Uterus (tissue), 4 donors: ENCODE results near the gene SRC. TPM values are rescaled to one million over a fixed set of nuclear protein-coding genes. Genes with fewer than 3 reads are reported as not detected.

Experiments
- DNase-seq, 2 donors: peaks; one replicate each; pipeline ENCODE4 v3.0.0-alpha.2; 2019 to 2020
- H3K27ac ChIP-seq, 2 donors: fragments of 200-600 bp; sonication (generic); 1 replicate in 1 of 2; 2 replicates in 1 of 2; pipeline ENCODE4 v1.5.1; 2016 to 2018
- H3K27me3 ChIP-seq, 2 donors: fragments of 200-600 bp; sonication (generic); one replicate each; pipeline ENCODE4 v1.5.1; 2018 to 2019; ENCODE audit warnings: control low read depth in 1 of 2
- H3K36me3 ChIP-seq, 2 donors: fragments of 200-600 bp; sonication (generic); one replicate each; pipeline ENCODE4 v1.5.1; 2019; ENCODE audit warnings: control low read depth in 1 of 2
- H3K4me1 ChIP-seq, 2 donors: fragments of 200-600 bp; sonication (generic); one replicate each; pipeline ENCODE4 v1.5.1; 2018 to 2019; ENCODE audit warnings: control low read depth in 1 of 2
- H3K4me3 ChIP-seq, 2 donors: fragments of 200-600 bp; sonication (generic); 1 replicate in 1 of 2; 2 replicates in 1 of 2; pipeline ENCODE4 v1.5.1; 2018 to 2019; ENCODE audit warnings: mild to moderate bottlenecking in 1 of 2
- H3K9me3 ChIP-seq, 2 donors: fragments of 200-600 bp; sonication (generic); one replicate each; pipeline ENCODE4 v1.5.1; 2019; ENCODE audit warnings: control low read depth in 1 of 2
- CTCF ChIP-seq, 4 experiments: fragments of 200-600 bp in 2 of 4; fragments of 450-650 bp in 2 of 4; sonication (generic) in 2 of 4; IDR thresholded peaks; one replicate each; pipeline ENCODE4 v1.5.1; 2016 to 2019; ENCODE audit warnings: antibody characterized with exemption in 4 of 4, mild to moderate bottlenecking in 2 of 4, moderate library complexity in 1 of 4
- POLR2A ChIP-seq, 2 donors: fragments of 450-650 bp; IDR thresholded peaks; one replicate each; pipeline ENCODE4 v1.6.1; 2016; ENCODE audit warnings: antibody characterized with exemption in 2 of 2, mild to moderate bottlenecking in 1 of 2, moderate library complexity in 1 of 2
- intact Hi-C: fragments of 100-400 bp; cut with DNase I; formaldehyde crosslinking; loops from one replicate; pipeline ENCODE4 v1.15.1; 2023; ENCODE audit warnings: low total_unique reads
- total RNA-seq, 4 donors: library from RNA; depleted of rRNA in 3 of 4; stranded (reverse); fragments of >200 nt in 3 of 4; gene quantifications; one replicate each; pipeline versions ENCODE4 v1.1.0 to v1.2.4, GENCODE V29; 2014 to 2023
- donor health status: DM: yes; HTN: yes; CAD: no.

SRC gene
- total RNA-seq, 4 donors from 2014 or later = 25.0 to 110 (median 34.1) TPM

GRCh38 chr20:37422791-37423286, 76.9 kb downstream of the SRC start:
- intact Hi-C loops = no loop called here
- Histone ChIP-seq H3K27ac (no peak overlapping the region), H3K4me3 (no peak overlapping the region), H3K4me1 (no peaks in the 10 kb centered on the region), H3K27me3 (no peaks in the 10 kb centered on the region), H3K36me3 (no peaks in the 10 kb centered on the region), H3K9me3 (no peaks in the 10 kb centered on the region)
- no peak for DNase-seq
- TF ChIP-seq POLR2A (IDR thresholded peaks at IDR 0.05) (no peak), CTCF (IDR thresholded peaks at IDR 0.05) (no peak)

GRCh38 chr20:37423545-37423944, 77.6 kb downstream of the SRC start:
- Histone ChIP-seq H3K4me3 (no peak overlapping the region), H3K27ac (no peak overlapping the region), H3K27me3 (no peaks in the 10 kb centered on the region), H3K36me3 (no peaks in the 10 kb centered on the region), H3K4me1 (no peaks in the 10 kb centered on the region), H3K9me3 (no peaks in the 10 kb centered on the region)
- no peak for TF ChIP-seq POLR2A (IDR thresholded peaks at IDR 0.05)
- no peak for TF ChIP-seq CTCF (IDR thresholded peaks at IDR 0.05)
- intact Hi-C loops = no loop called here
- DNase-seq = no peak

- Histone ChIP-seq H3K4me3 (no peak overlapping the region), H3K4me1 (no peaks in the 10 kb centered on the region), H3K27ac (no peak overlapping the region), H3K9me3 (no peaks in the 10 kb centered on the region), H3K27me3 (no peaks in the 10 kb centered on the region), H3K36me3 (no peaks in the 10 kb centered on the region)
- intact Hi-C loops = no loop called here
- DNase-seq = no peak
- no peak for TF ChIP-seq POLR2A (IDR thresholded peaks at IDR 0.05)
- TF ChIP-seq CTCF (IDR thresholded peaks at IDR 0.05) = no peak
Measured at GRCh38 chr20:37424062-37424851, 78.3 kb downstream of the SRC start.

GRCh38 chr20:37425103-37425625, 79.2 kb downstream of the SRC start:
- Histone ChIP-seq H3K4me3 (no peak overlapping the region), H3K36me3 (no peaks in the 10 kb centered on the region), H3K27me3 (no peaks in the 10 kb centered on the region), H3K4me1 (no peaks in the 10 kb centered on the region), H3K9me3 (no peaks in the 10 kb centered on the region), H3K27ac (no peak overlapping the region)
- intact Hi-C loops = no loop called here
- TF ChIP-seq CTCF (IDR thresholded peaks at IDR 0.05) (no peak), POLR2A (IDR thresholded peaks at IDR 0.05) (no peak)
- no peak for DNase-seq

- no peak overlapping the region for H3K27ac ChIP-seq
- intact Hi-C loops = no loop called here
Measured at GRCh38 chr20:37426106-37426505, 80.2 kb downstream of the SRC start.

More at GRCh38 chr20:37426106-37426505, 80.2 kb downstream of the SRC start:
- Histone ChIP-seq H3K9me3 (no peaks in the 10 kb centered on the region), H3K4me1 (no peaks in the 10 kb centered on the region), H3K4me3 (no peak overlapping the region), H3K36me3 (no peaks in the 10 kb centered on the region), H3K27me3 (no peaks in the 10 kb centered on the region)
- no peak for DNase-seq
- TF ChIP-seq CTCF (IDR thresholded peaks at IDR 0.05) (no peak), POLR2A (IDR thresholded peaks at IDR 0.05) (no peak)
